Epithelial cell of esophagus (primary cell): ENCODE data around the gene TMEM131L.

ENCODE experiments used
- DNase-seq: peaks from one replicate; pipeline ENCODE4 v3.0.0; 2010; ENCODE audit warnings: low read depth
- H3K4me3 ChIP-seq: 2 replicates; pipeline ENCODE4 v1.5.1; 2011; ENCODE audit warnings: mild to moderate bottlenecking, low read length, control low read depth
- TF ChIP-seq, protein P1 (sequence below): IDR thresholded peaks from 2 replicates; pipeline ENCODE4 v1.5.1; 2011; ENCODE audit warnings: low read depth, mild to moderate bottlenecking, low read length, control low read depth, inconsistent platforms; ENCODE audit not compliant: insufficient read depth; ENCODE audit errors: missing control alignments

The TMEM131L gene

GRCh38 chr4:153480704-153481103 lies 14.5 kb downstream of the TMEM131L start:
- no peak for DNase-seq
- H3K4me3 ChIP-seq, result no peak overlapping the region
- TF ChIP-seq, protein P1, sequence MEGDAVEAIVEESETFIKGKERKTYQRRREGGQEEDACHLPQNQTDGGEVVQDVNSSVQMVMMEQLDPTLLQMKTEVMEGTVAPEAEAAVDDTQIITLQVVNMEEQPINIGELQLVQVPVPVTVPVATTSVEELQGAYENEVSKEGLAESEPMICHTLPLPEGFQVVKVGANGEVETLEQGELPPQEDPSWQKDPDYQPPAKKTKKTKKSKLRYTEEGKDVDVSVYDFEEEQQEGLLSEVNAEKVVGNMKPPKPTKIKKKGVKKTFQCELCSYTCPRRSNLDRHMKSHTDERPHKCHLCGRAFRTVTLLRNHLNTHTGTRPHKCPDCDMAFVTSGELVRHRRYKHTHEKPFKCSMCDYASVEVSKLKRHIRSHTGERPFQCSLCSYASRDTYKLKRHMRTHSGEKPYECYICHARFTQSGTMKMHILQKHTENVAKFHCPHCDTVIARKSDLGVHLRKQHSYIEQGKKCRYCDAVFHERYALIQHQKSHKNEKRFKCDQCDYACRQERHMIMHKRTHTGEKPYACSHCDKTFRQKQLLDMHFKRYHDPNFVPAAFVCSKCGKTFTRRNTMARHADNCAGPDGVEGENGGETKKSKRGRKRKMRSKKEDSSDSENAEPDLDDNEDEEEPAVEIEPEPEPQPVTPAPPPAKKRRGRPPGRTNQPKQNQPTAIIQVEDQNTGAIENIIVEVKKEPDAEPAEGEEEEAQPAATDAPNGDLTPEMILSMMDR, result no peak

DNA sequence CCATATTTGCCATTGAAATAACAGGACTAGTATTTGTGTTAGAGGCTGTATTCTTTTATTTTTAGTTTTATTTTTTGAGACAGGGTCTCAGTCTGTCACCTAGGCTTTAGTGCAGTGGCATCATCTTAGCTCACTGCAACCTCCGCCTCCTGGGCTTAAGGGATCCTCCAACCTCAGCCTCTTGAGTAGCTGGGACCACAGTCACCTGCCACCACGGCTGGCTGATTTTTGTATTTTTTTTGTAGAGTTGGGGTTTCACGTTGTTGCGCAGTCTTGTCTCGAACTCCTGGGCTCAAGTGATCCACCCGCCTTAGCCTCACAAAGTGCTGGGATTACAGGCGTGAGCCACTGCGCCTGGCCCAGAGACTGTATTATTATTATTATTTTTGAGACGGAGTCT lies 15.3 kb downstream of the TMEM131L start:
- TF ChIP-seq, protein P1, result no peak
- H3K4me3 ChIP-seq, result no peak overlapping the region
- DNase-seq, result no peak

DNA sequence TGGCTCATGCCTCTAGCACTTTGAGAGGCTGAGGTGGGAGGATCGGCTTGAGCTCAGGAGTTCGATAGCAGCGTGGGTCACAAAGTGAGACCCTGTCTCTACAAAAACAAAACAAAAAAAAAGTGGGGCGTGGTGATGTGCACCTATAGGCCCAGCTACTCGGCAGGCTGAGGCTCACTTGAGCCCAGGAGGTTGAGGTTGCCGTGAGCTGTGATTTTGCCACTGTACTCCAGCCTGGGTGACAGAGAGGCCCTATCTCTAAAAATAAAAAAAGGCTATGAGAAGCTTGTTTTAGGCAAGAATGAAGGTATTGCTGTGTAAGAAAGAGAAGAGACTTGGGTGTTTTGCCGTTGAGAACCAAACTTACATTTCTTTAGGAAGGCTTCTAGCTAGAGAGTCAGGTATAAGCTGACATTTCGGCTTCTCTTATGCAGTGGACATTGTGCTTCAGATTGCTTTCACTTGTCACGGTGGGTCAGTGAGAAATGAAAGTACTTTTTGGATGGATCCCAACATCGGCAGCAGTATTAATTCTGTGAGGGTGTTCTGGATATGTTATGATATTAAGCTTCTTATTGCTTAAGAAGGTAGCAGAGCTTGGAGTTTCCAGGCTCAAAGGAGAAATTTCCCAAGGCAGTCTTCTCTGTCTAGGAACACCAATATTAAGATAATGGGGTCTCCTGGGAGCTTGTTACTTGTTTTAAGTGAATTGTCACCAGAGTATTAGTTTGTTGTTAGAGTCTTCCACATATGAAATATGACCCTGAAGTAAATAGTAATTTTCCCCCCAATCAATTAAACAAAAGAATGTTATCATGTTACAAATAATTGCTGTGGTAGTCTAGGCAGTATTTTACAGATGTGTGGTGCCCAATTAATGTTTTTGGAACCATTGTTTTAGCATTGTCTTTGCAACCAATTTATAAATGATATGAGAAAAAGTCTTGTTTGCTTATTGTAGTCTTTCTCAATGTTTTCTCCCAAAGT lies 17.6 kb downstream of the TMEM131L start:
- no peak overlapping the region for H3K4me3 ChIP-seq
- no peak for DNase-seq
- TF ChIP-seq, protein P1, result no peak

DNA sequence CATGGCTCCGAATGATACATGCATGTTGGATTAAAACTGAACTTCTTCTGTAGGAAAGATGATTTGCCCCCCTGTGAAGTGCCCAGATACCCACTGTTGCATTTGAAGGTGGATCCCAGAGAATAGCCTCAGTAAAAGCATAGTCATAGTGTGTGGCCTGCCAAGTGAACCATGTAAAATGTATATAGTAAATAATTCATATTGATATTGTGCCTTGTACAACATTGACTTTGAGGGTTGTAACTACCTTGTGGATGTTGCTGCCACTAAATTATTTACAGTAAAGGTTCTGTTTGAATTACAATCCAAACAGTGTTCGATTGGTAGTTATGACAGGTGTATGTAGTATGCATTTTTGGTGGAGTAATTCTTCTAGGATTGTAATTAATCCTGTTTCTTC lies 19.2 kb downstream of the TMEM131L start:
- no peak overlapping the region for H3K4me3 ChIP-seq
- no peak for DNase-seq
- TF ChIP-seq, protein P1, result no peak

DNA sequence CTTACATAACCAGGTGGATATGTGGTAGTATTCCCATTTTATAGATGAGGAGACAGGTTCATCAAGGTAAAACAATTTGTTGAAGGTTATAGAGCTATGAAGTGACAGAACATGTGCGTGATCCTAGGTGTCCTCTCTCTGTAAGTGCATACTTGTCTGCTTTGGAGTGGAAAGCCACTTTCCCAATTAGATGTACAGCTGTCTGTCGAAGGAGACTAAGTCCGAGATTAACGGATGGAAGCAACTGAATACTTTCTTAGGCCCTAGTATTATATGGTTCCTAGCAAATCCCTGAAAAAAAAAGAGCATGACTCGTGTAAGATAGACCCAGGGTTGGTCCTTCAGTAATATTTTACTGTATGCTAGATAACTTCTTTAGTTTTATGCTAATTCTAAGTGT lies 19.7 kb downstream of the TMEM131L start:
- DNase-seq, result no peak
- TF ChIP-seq, protein P1, result no peak
- H3K4me3 ChIP-seq, result no peak overlapping the region

DNA sequence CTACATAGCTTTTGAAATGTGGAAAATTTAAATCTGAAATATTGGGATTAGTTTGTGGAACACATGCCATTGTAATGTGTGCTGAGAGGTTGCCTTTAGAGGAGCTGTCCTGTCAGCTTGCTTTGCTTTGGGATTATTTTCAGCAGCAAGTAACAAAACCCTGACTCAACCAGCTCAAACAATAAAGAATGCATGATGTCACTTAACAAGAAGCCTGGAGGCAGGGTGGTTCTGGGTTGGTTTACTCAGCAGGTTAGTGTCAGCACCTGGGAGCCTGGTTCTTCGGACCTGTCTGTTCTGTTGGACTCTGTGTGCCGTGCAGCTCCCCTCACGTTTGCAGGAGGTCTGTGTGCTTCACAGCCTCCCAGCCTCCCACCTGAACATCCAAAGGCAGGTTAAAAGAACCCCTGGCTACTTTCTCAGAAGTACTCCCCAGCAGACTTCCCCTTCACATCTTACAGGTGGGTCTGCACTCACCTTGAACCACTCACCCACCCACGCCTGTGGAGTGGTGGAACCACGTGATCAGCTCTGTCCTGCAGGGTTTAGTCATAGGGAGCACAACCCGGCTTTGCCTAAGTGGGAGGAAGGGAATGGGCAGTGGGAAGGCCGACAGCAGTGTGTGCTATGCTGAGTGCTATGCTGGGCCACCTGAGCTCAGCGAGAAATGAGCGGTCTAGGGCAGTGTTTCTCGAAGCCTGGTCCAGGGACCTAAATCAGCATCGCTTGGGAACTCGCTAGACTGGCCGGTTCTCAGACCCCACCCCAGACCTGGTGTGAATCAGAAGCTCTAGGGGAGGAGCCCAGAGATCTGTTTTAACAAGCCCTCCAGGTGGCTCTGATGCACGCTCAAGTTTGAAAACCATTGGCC lies 20.4 kb downstream of the TMEM131L start:
- peak; percentile 99 for DNase-seq
- TF ChIP-seq, protein P1, result no peak
- H3K4me3 ChIP-seq, result peak overlapping the region; percentile 32
